OCI-LY1 (cell line): ENCODE results near the gene CHPF2.

Experiments
- CTCF ChIP-seq: fragments of 200-600 bp; sonication (generic), shearing (Covaris generic); IDR thresholded peaks from 2 replicates; pipeline ENCODE4 v1.5.1; 2017; ENCODE audit warnings: mild to moderate bottlenecking, antibody characterized with exemption, low read length, moderate library complexity, mixed read lengths
- EZH2 ChIP-seq: fragments of 200-600 bp; sonication (generic), shearing (Covaris generic); IDR thresholded peaks from 2 replicates; pipeline ENCODE4 v1.8.0; 2017; ENCODE audit warnings: borderline replicate concordance, mixed run types, mild to moderate bottlenecking, antibody characterized with exemption, low read length, moderate library complexity, mixed read lengths

- TF ChIP-seq CTCF, result no peak
- TF ChIP-seq EZH2, result no peak
Measured at GRCh38 chr7:151229249-151229648, 3.0 kb upstream of the CHPF2 start.
